Hepatocyte (in vitro differentiated cells): ENCODE results near the gene ASB9.

Experiments
- CTCF ChIP-seq: fragments of 200-600 bp; sonication (generic); IDR thresholded peaks from 2 replicates; pipeline ENCODE4 v1.5.1; 2016; ENCODE audit warnings: antibody characterized with exemption, mild to moderate bottlenecking; ENCODE audit not compliant: poor library complexity
- EZH2 ChIP-seq: fragments of 200-600 bp; sonication (generic); IDR thresholded peaks from 2 replicates; pipeline ENCODE4 v1.6.1; 2016; ENCODE audit warnings: antibody characterized with exemption, mild to moderate bottlenecking, borderline replicate concordance

- TF ChIP-seq CTCF (peak; percentile 67), EZH2 (no peak)
These were observed 30.3 kb upstream of the ASB9 start for GRCh38 chrX:15299941-15300851.
